GM19372 (cell line): Measurements from ENCODE around the gene LYPD4.

Source experiments
- ATAC-seq: cut with Tn5 transposase; IDR thresholded peaks from one replicate; pipeline ENCODE4 v1.9.1; 2021; ENCODE audit warnings: mild to moderate bottlenecking, low read depth, moderate library complexity; ENCODE audit not compliant: unreplicated experiment

The LYPD4 gene

DNA sequence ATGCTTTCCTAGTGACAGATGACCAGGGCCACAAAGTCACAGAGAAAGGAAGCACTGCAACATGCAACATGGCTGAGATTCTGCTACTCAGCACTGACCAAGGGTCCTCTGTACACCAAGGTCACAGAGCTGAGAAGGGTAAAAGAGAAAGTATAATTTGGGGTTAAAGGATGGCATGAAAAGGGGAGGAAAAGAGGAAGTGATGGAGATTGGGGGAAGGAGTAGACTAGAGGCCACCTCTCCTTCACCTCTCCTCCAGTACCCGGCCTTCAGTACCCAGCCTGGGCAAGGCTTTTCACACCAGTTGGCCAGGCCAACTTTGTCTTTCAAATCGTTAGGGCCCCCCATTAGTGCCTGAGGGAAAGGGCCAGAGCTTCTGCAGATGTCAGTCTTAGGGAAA, 9.3 kb upstream of the LYPD4 start:
- no peak for ATAC-seq

DNA sequence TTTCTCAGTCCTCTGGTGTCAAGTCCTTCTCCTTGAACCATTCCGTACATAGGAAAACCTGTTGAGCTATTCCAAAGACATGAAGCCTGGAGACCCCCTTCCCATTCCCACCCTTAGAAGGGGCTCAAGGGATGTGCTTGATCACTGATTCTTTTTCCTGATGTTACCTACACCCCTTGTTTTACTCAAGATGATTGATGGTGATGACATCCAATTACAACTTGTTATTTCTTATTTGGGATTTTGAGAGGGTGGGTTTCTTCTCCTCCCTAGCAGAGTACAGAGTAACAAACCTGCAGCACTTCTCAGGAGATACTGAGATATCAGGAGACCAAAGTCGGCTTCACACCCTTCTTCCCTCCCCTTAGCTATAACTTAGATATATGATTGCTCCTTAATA, 8.9 kb upstream of the LYPD4 start:
- no peak for ATAC-seq

DNA sequence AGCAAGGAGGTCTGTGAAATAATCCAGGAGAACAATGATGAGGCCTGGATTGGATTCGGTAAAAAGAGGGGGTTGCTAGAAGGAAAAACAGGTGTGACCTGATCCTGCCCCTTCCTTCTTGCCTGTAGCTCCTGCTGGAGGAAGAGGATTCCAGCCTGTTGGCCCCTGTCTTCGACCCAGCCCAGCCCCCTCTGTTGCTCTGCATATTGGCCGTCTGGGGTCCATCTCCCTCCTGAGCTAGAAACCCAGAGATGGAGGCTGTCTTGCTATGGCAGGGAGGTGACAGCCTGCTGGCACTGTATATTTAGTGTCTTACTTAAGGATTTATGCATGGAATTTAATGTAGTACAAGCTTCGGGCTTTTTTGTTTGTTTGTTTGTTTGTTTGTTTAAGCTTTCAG, 7.0 kb upstream of the LYPD4 start:
- no peak for ATAC-seq

DNA sequence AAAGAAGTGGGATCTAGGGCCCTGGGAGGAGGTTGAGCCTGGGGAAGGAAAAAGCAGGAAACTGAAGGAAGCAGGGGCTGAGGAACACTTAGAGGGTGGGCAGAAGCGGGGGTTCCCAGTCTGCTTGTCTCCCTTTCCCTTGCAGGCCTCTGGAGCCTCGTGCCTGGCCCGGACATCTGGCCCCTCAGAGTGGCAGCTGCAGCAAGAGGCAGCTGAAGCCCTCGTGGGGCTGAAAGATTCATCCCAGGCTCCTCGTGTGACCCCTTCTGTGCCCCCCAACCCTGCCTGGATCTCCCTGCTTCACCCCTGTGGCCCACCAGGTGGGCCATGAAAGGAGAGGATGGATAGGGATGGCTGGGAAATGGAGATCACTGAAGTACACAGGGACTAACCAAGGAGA, 5.9 kb upstream of the LYPD4 start:
- no peak for ATAC-seq

DNA sequence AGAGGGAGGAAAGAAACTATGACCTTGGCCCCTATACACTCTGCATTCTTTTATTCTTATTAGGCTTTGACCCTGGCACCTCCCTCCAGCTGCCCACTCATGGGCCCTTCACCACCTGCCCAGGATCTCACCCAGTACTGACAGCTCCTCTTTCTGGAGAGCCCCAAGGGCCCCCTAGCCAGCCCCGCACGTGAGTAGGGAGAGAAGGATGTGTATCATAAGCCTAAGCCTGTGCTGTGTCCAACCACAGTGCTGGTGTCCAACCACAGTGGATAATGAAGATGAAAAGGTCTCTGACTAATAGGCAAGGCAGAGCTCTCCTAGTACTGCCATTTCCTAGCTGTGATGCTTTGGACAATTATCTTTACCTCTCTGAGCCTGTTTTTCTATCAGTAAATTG, 4.6 kb upstream of the LYPD4 start:
- ATAC-seq: no peak

DNA sequence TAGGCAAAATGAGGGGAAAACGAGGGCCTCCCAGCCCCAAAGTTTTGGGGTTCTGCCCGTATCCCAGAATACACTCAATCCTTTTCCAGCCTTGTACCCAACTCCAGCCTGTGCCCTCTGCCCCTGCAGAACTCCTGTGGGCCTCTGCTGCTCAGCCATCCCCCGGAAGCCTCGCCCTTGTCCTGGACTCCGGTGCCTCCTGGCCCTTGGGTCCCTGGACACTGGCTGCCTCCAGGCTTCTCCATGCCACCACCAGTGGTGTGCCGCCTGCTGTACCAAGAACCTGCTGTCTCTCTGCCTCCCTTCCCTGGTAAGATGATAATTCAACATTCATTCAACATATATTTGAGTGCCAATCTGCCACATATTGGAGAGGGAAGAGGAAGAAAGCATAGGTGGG, 4.2 kb upstream of the LYPD4 start:
- ATAC-seq: no peak

DNA sequence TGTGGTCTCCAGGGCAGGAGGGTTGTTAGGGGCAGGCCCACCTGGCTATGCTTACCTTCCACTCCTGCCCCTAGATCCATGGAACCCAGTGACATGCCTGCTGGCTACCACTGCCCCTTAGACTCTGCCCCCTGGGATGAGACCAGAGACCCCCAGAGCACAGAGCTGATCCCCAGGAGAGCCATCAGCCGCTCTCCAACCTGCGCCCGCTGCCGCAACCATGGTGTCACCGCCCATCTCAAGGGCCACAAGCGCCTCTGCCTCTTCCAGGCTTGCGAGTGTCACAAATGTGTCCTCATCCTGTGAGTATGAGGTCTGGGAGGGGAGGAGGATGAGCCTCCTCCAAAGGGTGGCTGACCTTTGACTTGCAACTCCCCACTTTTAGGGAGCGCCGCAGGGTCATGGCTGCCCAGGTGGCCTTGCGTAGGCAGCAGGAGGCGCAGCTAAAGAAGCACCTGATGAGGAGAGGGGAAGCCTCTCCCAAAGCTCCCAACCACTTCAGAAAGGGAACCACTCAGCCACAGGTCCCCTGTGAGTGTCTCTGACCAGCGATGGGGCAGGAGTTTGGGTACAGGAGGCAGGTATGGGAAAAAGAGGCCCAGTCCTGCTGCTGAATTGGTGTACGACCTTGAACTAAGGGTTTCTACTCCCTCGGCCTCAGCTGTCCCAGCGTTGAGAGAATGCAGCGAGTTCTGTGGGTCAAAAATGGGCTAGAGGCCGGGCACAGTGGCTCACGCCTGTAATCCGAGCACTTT, 3.0 kb upstream of the LYPD4 start:
- no peak for ATAC-seq

DNA sequence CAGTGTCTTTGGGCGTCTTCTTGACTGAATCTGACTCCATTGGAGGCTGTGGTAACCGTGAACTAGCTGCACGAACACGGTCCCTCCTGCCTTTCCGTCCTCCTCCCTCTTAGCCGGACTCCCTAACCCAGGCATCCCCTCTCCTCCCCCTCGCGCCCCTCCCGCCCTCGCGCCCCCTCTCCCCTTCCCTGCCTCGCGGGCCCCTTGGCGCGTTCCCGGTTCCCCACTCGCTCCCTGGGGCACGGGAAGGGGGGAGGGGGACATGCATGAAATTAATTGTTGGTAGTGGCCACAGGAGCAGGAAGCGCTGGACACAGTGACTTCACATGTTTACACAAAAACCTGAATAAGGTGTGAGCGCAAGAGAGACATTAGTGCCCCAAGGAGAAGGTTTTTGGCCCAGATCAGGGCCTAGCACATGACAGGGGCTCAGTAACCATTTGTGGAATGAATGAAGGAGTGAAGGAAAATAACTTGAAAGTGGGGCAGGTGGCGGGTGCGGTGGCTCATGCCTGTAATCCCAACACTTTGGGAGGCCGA, 638 bp upstream of the LYPD4 start:
- no peak for ATAC-seq

DNA sequence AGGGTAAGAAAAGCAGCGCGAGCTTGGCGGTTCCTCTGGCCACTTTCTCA, 343 bp upstream of the LYPD4 start, which contains the start of gene DMRTC2:
DMRTC2 (plus strand) TSS at position 42 of the 50 bp plus-strand sequence. CDS start 2,387 bp downstream, outside the sequence.
- no peak for ATAC-seq

DNA sequence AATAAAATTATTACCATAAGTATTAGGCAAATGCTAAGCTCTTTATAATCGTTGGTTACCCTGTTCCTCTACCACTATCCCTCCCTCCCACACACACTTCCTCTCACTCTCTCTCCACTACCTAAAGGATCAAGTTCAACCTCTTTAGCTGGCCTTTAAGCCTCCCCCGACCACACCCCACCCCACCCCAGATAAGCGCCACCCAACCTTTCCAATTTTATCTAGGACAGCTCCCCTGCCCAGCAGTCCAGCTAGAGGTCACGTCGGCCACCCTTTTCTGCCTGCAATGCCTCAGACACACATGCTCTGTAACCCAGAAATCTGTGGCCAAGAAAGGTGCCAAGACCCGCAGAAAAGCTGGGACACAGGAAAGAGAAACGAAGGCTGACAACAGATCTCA, 1.1 kb downstream of the LYPD4 start:
- ATAC-seq: no peak

DNA sequence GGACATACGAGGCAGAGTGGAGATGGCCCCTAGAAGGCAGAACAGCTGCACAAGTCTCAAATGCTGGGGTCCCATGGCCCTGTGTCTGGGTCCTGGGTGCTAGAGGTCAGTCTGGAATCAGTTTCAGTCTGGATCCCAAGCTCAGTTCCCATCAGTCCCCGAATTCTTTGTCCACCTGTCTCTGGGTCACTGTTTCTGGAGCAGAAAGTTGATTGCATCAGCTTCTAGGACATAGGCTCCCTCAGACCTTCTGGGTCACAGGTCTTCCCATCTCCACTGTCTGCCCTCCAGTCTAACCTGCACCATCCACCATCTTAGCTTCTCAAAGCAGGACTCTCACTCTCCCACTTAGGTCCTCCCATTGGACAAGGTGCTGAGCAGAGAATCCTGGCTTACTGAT, 5.3 kb downstream of the LYPD4 start:
- no peak for ATAC-seq

DNA sequence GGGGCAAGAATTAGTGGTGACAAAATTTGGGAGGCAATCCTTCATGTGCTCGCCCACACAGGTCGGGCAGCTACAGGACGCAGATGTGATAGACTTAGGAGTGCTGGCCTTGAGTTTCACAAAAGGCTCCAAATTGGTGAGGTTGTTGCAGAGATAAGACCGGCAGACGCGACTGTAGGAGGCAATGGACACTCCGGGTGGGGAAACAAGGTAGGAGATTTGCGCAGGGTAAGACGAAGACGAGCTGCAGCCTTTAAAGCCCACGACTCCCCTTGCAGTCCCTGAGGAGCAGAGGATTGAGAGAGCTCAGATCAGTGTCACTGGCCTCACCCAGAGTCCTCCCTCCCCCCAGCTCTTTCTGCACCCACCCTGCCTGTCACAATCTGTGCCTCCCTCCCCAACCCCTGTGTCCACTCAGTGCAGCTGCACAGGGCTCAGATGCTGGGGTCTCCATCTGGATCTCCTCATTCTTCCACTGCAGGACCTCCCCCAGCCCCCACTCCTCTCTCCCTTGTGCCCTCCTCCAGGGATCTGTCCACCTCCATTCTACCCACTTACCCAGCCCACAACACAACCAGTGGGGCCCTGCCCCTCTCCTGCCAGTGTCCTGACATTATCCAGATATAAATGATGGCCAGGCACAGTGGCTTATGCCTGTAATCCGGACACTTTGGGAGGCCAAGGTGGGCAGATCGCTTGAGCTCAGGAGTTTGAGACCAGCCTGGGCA, 6.3 kb downstream of the LYPD4 start:
- no peak for ATAC-seq

DNA sequence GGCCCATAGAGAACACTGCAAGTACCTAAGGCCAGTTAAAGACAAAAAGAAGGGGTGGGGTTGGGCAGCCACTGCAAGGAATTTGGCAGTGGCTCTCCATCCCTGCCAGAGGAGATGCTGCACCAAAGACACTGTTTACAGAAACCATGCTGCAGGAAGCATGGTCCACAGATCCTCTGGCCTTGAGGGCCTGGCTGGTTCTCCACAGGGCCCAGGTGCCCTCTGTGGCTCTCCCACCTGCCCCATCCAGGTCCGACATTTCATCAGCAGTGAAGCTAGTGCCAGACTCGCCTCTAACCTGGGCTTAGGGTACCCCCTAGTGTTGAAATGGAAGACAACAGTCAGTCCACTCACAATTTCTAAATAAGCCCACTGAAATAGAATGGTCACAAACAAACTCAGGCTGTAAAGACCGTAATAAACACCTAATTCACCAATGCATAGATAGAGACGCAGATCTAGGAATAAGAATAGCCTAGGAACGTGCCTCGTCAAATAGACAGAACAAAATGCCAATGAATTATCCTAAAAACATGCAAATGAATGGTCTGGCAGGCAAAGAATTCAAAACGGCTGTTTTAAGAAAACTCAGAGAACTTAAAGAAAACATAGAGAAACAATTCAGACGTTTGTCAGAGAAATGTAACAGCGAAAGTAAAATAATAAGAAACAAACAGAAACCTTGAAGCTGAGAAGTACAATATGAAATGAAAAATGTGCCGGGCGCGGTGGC, 23.3 kb downstream of the LYPD4 start:
- ATAC-seq: no peak

DNA sequence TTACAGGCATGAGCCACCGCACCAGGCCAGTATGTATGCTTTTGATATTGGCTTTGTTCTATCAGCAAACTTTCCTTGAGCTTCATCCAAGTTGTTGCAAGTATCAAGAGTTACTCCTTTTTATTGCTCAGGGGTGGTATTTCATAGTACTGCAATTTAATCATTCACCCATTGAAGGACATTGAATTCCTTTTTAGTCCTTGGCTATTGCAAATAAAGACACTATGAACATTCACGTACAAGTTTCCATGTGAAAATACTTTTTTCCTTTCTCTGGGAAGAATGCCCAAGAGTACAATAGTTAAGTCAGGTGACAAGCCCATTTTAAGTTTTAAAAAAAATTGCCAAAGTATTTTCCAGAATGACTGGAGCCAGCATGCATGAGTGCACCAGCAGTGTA, 27.7 kb downstream of the LYPD4 start:
- ATAC-seq: no peak

DNA sequence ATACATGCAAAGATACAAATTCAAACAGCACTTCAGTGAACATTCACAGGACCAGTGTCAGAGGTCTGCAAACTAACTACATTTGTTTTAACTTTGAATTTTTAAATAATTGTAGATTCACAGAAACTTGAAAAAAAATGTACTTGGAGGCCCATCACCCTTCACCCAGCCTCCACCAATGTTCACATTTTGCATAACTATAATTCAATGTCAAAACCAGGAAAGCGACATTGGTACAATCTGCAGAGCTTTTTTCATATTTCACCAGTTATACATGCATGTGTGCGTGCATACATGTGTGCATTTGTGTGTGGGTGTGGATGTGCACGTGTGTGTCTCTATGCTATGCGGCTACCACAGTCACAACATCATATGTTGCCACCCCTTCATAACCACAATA, 29.2 kb downstream of the LYPD4 start:
- ATAC-seq: no peak

DNA sequence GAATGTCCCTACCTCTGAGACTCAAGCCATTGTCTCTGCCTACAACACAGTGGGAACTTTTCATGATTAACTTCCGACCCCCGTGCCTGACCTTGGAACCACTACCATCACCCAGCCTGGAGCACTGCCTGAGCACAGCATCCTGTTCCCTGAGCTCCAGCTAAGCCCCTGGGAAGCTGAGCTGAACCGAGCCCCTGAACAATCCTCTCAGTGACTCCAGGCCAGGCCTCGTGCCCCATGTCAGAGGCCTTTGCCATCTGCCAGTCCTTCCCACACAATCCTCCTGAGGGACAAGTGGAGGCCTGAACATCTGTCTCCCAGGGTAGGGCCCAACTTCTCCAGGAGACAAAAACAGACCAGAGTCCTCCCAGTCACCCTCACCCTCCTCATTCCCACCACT, 30.6 kb downstream of the LYPD4 start:
- no peak for ATAC-seq

DNA sequence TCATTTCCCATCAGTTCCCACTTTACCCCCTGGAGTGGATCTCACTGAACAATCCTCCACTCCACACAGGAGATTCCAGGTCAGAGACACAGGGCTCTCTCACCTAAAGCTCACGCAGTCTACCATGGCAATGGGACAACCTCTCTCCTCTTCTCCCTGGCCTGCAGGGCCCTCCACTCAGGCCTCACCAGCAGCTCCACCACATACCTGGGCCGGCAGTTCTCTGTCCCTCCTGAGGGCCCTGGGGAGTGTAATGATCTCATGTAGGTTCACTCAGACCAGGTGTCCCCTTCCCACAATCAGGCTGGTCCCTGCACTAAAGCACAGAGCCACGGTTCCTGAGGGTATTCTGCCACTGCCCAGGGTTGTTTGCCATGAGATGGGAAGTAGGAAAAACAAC, 32.5 kb downstream of the LYPD4 start:
- no peak for ATAC-seq

DNA sequence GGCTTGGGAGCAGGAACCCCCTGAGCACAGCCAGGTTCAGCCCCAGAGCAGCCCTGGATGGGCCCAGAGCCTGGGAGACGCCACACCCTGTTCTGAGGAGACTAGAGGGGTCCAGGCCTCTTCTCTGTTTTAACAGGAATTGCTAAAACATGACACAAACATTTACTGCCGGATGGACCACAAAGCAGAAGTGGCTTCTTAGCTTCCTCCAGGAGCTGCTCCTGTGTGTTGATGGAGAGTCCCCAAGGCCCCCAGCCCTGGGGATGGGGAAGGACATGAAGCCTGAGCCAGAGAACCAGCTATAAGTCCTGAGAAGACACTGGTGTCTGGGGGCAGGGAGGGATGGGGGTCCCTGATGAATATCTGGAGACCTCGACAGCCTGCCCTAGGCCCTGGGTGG, 33.4 kb downstream of the LYPD4 start:
- ATAC-seq: no peak

DNA sequence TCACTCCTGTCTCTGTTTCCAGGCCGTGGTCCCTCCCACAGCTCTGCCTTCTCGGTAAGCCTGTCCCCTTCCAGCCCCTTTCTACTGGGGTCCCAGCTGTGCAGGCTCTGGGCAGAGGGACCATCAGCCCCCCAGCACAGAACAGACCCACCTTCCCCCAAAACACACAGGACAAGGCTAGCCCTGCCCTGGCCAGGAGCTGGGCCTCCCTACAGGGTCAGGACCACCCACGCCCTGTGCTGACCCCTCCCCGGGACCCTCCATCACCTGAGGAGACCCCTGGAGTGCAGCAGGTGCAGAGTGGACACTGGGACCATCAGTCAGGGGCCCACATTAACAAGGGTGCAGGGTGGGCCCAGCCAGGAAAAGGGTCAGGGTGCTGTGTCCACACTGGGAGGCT, 34.2 kb downstream of the LYPD4 start:
- ATAC-seq: no peak

DNA sequence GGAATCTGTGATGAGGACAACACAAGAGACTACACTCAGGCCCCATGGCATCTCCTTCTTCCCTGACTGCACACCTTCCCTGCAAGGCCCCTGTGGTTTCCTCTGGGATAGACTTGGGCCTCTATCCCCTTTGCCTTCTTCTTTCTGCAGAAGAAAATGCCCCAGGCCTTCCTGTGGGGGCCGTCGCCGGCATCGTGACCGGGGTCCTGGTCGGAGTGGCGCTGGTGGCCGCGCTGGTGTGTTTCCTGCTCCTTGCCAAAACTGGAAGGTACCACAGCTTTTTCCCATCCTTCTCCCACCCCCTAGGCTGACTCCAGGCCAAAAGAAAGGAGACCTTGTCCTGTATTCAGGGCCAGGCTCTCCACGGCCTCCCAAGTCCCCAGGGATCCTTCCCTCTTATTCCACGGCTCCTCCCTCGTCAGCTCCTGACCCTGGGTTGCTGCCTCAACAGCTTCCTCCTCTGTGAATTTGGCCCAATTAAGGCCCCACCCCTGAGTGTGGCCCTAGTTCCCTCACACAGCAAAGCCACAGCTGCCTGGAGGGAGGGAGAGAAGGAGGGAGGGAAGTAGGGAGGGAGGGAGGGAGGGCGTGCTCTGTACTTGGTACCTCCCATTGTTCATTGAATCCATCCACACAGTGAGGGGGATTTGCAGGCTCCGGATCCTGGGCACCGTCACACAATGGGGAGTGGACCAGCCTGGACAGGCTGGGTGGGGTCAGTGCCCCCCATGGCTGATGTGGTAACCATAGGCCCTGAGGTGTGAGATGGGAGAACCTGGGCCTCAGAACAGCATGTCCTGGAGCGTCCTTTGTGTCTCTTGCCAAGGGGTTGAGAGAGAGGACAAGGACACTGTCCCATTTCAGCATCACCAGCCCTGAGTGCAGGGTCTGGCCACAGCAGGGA, 35.6 kb downstream of the LYPD4 start:
- no peak for ATAC-seq

DNA sequence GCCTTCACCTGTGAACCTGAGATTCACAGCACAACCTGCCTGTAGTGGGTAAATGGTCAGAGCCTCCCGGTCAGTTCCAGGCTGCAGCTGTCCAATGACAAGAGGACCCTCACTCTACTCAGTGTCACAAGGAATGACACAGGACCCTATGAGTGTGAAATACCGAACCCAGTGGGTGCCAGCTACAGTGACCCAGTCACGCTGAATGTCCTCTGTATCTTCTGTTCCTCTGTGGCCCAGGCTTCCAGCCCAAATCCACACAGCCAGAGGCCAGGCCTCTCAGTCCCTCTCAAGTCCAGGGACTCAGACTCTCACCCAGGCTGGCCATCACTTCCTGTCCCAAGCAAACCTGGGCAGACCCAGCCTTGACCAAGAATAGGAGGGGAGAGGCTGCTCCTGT, 37.3 kb downstream of the LYPD4 start:
- no peak for ATAC-seq
